Measurements from ENCODE around the gene MAP2K2.
"Not testable (repeated sequence)": the region's sequence is repeated elsewhere in the genome, so short reads cannot be mapped to it uniquely, and the experiment has no call there.

Gene MAP2K2

GRCh38 chr19:4154571-4155312 is 30.8 kb upstream of the MAP2K2 start:
- no peak for TF ChIP-seq CTCF (IDR thresholded peaks at IDR 0.05; ENCODE audit: low read depth, low read length, missing control alignments)
- H3K4me3 ChIP-seq (replicated peaks; ENCODE audit: low read depth, low read length), result no peak overlapping the region
- no peak for DNase-seq (ENCODE audit: extremely low read depth, low read depth)

- H3K4me3 ChIP-seq (replicated peaks; ENCODE audit: low read depth, low read length), result no peak overlapping the region
- no peak for TF ChIP-seq CTCF (IDR thresholded peaks at IDR 0.05; ENCODE audit: low read depth, low read length, missing control alignments)
- DNase-seq (ENCODE audit: extremely low read depth, low read depth), result no peak
Measured at GRCh38 chr19:4152241-4152998, 28.5 kb upstream of the MAP2K2 start.

- no peak for DNase-seq (ENCODE audit: extremely low read depth, low read depth)
- no peak for TF ChIP-seq CTCF (IDR thresholded peaks at IDR 0.05; ENCODE audit: low read depth, low read length, missing control alignments)
Measured at GRCh38 chr19:4151623-4152022, 27.7 kb upstream of the MAP2K2 start.

DNA sequence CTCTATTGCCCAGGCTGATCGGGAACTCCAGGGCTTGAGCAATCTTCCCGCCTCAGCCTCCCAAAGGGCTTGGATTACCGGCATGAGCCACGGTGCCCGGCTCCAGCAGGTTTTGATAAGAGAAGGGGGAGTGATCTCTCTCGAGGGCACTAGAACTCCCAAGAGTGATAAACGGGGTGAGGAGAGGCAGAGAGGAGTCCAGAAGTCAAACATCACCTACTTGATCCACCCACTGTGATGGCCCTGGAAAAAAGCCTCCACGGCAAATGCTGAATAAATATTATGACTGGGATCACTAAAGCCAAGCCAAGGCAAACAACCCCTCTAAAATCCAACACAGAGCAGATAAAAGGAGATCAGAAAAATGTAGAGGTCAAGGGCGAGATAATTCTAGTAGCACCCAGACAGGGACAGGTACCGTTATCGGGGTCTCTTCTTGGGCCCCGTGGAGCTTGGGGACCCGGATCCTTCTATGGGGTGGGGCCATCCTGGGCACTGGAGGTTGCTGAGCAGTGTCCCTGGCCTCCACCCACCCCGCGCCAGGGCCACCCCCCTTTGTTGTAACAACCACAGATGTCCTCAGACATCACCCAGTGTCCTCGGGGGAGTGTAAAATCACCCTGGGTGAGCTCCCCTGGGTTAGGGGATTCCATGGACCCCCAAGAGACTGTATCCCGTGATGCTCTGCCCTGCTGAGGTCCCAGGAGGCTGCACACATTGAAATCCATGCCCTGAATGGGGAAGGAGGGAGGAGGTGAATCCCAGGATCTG is 25.8 kb upstream of the MAP2K2 start:
- H3K4me3 ChIP-seq (replicated peaks; ENCODE audit: low read depth, low read length), result no peak overlapping the region
- TF ChIP-seq CTCF (IDR thresholded peaks at IDR 0.05; ENCODE audit: low read depth, low read length, missing control alignments), result no peak
- DNase-seq (ENCODE audit: extremely low read depth, low read depth), result no peak

More at GRCh38 chr19:4151623-4152022, 27.7 kb upstream of the MAP2K2 start:
- H3K4me3 ChIP-seq (replicated peaks; ENCODE audit: low read depth, low read length), result no peak overlapping the region

GRCh38 chr19:4144666-4145249 is 20.8 kb upstream of the MAP2K2 start:
- no peak overlapping the region for H3K4me3 ChIP-seq (replicated peaks; ENCODE audit: low read depth, low read length)
- TF ChIP-seq CTCF (IDR thresholded peaks at IDR 0.05; ENCODE audit: low read depth, low read length, missing control alignments), result no peak
- no peak for DNase-seq (ENCODE audit: extremely low read depth, low read depth)

DNA sequence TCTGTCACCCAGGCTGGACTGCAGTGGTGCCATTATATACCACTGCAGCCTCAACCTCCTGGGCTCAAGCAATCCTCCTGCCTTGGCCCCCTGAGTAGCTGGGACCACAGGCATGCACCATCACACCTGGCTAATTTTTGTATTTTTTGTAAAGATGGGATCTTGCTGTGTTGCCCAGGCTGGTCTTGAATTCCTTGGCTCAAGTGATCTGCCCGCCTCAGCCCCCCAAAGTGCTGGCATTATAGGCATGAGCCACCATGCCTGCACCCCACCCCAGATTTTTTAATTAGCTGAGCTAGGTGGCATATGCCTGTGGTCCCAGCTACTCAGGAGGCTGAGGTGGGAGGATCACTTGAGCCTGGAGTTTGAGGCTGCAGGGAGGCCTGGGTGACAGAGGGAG is 19.0 kb upstream of the MAP2K2 start:
- not testable (repeated sequence) for DNase-seq (ENCODE audit: extremely low read depth, low read depth); H3K4me3 ChIP-seq (replicated peaks; ENCODE audit: low read depth, low read length)

All from HFF-Myc (cell line).